Smooth muscle cell (in vitro differentiated cells): ENCODE measurements around the gene PSMA7. TPM values are rescaled to one million over a fixed set of nuclear protein-coding genes. Genes with fewer than 3 reads are reported as not detected.
A peak's percentile ranks its signal among the peaks of the same experiment; 100 is the strongest.

ENCODE experiments used
- DNase-seq: peaks from one replicate; lab custom pipeline; 2025; ENCODE audit not compliant: unreplicated experiment; lab: John Stamatoyannopoulos, UW
- H2AFZ ChIP-seq: fragments of 200-600 bp; sonication (generic); 2 replicates; pipeline ENCODE4 v1.6.0; 2016; ENCODE audit warnings: antibody characterized with exemption, low read depth, mild to moderate bottlenecking
- H3F3A ChIP-seq: fragments of 200-600 bp; sonication (generic); 2 replicates; pipeline ENCODE4 v1.6.0; 2017; ENCODE audit warnings: antibody characterized with exemption, low read depth
- H3K27ac ChIP-seq: fragments of 200-600 bp; sonication (generic); 2 replicates; pipeline ENCODE4 v1.5.1; 2016; ENCODE audit warnings: low read depth, mild to moderate bottlenecking
- H3K27me3 ChIP-seq: fragments of 200-600 bp; sonication (generic); 2 replicates; pipeline ENCODE4 v1.6.1; 2016; ENCODE audit warnings: low read depth, mild to moderate bottlenecking
- H3K36me3 ChIP-seq: fragments of 200-600 bp; sonication (generic); 2 replicates; pipeline ENCODE4 v1.5.1; 2016; ENCODE audit warnings: low read depth
- H3K4me1 ChIP-seq: fragments of 200-600 bp; sonication (generic); 2 replicates; pipeline ENCODE4 v1.5.1; 2016; ENCODE audit warnings: low read depth
- H3K4me2 ChIP-seq: fragments of 200-600 bp; sonication (generic); 2 replicates; pipeline ENCODE4 v1.6.0; 2016; ENCODE audit warnings: mild to moderate bottlenecking
- H3K4me3 ChIP-seq: fragments of 200-600 bp; sonication (generic); 2 replicates; pipeline ENCODE4 v1.5.1; 2016; ENCODE audit warnings: mild to moderate bottlenecking
- H3K79me2 ChIP-seq: fragments of 200-600 bp; sonication (generic); 2 replicates; pipeline ENCODE4 v1.6.0; 2016; ENCODE audit warnings: low read depth, mild to moderate bottlenecking
- H3K9ac ChIP-seq: fragments of 200-600 bp; sonication (generic); 2 replicates; pipeline ENCODE4 v1.6.0; 2016; ENCODE audit warnings: low read depth
- H3K9me3 ChIP-seq: fragments of 200-600 bp; sonication (generic); replicated peaks from 2 replicates; pipeline ENCODE4 v1.5.1; 2016; ENCODE audit warnings: low read depth
- H4K20me1 ChIP-seq: fragments of 200-600 bp; sonication (generic); 2 replicates; pipeline ENCODE4 v1.6.0; 2016; ENCODE audit warnings: low read depth
- CTCF ChIP-seq: fragments of 200-600 bp; sonication (generic); IDR thresholded peaks from 2 replicates; pipeline ENCODE4 v1.5.1; 2017; ENCODE audit warnings: borderline replicate concordance, mild to moderate bottlenecking, antibody characterized with exemption; ENCODE audit not compliant: insufficient read depth, poor library complexity, severe bottlenecking
- WGBS: methylation state at CpG from one replicate; pipeline ENCODE4 v1.1.7; 2016; ENCODE audit warnings: low lambda C conversion rate; 5-methylcytosine and 5-hydroxymethylcytosine counted together
- polyA plus RNA-seq: library from polyadenylated mRNA; unstranded; fragments of >200 nt; fragmentation: Nextera tagmentation; extraction: Ambion mirVana; gene quantifications from 2 replicates; pipeline ENCODE4 v1.2.1, GENCODE V29; 2016
- total RNA-seq: library from RNA; depleted of rRNA; stranded (reverse); fragments of >200 nt; gene quantifications from 2 replicates; pipeline ENCODE4 v1.2.3, GENCODE V29; 2014

PSMA7 gene
- total and polyA plus RNA-seq, 2 experiments from 2014 or later = 297 to 473 TPM

GRCh38 chr20:62156592-62157386 lies 13.6 kb upstream of the PSMA7 start:
- 65% methylated on average over 20 of the region's 24 CpGs for WGBS
- H3K4me1 ChIP-seq = no peaks in the 10 kb centered on the region
- H2AFZ ChIP-seq = no peak overlapping the region
- H3K9ac ChIP-seq = no peak overlapping the region
- no peaks in the 10 kb centered on the region for H3K9me3 ChIP-seq
- no peak overlapping the region for H3K4me2 ChIP-seq
- H4K20me1 ChIP-seq = peaks cover 91% of the 10 kb centered on the region
- H3K4me3 ChIP-seq = no peak overlapping the region
- TF ChIP-seq CTCF = peak; percentile 60
- H3K36me3 ChIP-seq = no peaks in the 10 kb centered on the region
- no peaks in the 10 kb centered on the region for H3K27me3 ChIP-seq
- H3K79me2 ChIP-seq = peaks cover 46% of the 10 kb centered on the region
- no peak overlapping the region for H3K27ac ChIP-seq
- H3F3A ChIP-seq = no peaks in the 10 kb centered on the region
- peak; percentile 20 for DNase-seq

- Histone ChIP-seq H4K20me1 (peaks cover 96% of the 10 kb centered on the region), H3K9ac (no peak overlapping the region), H3K79me2 (peaks cover 50% of the 10 kb centered on the region), H3K4me1 (no peaks in the 10 kb centered on the region), H3K4me3 (no peak overlapping the region), H2AFZ (no peak overlapping the region), H3K36me3 (no peaks in the 10 kb centered on the region), H3K4me2 (no peak overlapping the region), H3K27ac (no peak overlapping the region), H3K27me3 (no peaks in the 10 kb centered on the region), H3K9me3 (no peaks in the 10 kb centered on the region), H3F3A (no peaks in the 10 kb centered on the region)
- no peak for TF ChIP-seq CTCF
- 92% methylated on average over 3 of the region's 3 CpGs for WGBS
- no peak for DNase-seq
Observed at GRCh38 chr20:62156254-62156556, 13.0 kb upstream of the PSMA7 start.

GRCh38 chr20:62155428-62156253 lies 12.4 kb upstream of the PSMA7 start:
- WGBS = 83% methylated on average over 29 of the region's 29 CpGs
- no peak for TF ChIP-seq CTCF
- Histone ChIP-seq H3K27ac (no peak overlapping the region), H3K9ac (no peak overlapping the region), H3K4me2 (no peak overlapping the region), H3K4me1 (no peaks in the 10 kb centered on the region), H3K27me3 (no peaks in the 10 kb centered on the region), H2AFZ (no peak overlapping the region), H3K36me3 (no peaks in the 10 kb centered on the region), H3K9me3 (no peaks in the 10 kb centered on the region), H3K79me2 (peaks cover 55% of the 10 kb centered on the region), H4K20me1 (peaks cover 96% of the 10 kb centered on the region), H3F3A (no peaks in the 10 kb centered on the region), H3K4me3 (no peak overlapping the region)
- DNase-seq = no peak
